GM21447 (cell line): ENCODE results near the gene SH3RF2.
"Not testable (repeated sequence)": the region's sequence is repeated elsewhere in the genome, so short reads cannot be mapped to it uniquely, and the experiment has no call there.

ENCODE experiments used
- ATAC-seq: cut with Tn5 transposase; IDR thresholded peaks from one replicate; pipeline ENCODE4 v1.9.1; 2021; ENCODE audit not compliant: unreplicated experiment

SH3RF2 gene

DNA sequence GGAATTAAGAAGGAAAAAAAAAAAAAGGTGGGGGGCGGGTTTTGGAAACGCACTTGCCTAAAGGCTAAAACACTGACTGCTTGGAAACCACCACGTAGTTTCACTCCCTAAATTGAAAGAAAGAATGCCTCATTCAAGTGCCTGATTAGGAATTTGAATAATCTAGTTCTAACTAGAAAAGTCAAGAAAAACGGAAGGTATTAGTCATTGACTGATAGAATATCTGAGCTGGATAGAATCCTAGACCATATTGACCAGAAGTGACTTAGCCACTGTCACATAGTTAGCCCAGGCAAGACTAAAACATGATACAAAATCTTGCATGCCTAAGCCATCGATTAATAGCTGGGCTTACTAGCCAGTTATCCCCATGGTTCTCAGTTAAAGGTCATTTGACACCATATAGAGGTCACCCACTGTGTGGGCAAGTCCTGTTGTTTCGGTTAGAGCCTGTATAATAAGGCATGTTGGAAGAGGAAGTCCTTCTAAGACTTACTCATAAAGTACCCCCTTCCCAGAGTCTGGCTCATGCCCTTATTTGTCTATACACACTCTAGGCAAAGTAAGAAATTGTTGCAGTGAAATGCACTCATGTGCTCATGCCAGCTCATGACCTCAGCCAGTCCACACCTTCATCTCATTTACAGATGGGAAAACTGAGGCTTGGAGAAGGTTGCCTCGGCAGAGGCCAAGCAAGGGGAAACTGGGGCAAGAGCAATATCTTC, 40.2 kb downstream of the SH3RF2 start:
- ATAC-seq: peak; percentile 66

DNA sequence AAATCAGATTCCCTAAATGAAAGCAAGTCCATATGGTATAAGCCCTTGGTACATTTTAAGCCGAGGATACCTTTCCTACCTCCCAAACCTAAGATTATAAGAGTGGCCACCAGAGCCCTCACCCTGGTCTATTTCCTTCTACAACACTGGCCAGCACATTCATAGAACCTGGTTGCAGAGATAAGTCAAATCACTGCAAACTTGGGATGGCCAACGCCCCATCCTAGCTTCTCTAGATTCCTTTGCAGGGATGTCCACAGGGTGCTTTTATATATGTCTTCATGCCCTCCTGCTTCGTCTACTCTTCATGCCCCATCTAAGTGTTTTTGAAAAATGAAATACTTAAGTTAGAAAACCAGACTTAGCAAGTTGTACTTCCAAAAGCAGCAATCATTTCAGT, 41.8 kb downstream of the SH3RF2 start:
- no peak for ATAC-seq

DNA sequence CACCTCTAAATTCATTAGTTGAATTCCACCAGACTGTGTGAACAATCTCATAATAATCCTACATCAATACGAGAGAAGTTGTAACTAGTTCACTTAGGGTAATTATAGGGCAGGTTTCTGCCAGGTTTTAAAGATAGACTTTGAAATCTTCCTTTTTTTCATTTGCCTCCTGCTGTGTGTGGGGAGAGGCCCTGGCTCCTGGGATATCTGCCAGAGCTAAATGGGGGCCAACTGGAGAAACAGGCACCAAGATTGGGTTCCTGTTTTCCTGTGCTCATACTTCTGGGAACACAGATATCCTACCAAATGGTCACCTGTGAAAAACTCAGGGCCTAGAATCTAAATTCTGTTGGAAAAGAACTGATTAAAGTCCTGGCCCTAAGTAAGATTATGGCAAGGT, 42.3 kb downstream of the SH3RF2 start:
- no peak for ATAC-seq

DNA sequence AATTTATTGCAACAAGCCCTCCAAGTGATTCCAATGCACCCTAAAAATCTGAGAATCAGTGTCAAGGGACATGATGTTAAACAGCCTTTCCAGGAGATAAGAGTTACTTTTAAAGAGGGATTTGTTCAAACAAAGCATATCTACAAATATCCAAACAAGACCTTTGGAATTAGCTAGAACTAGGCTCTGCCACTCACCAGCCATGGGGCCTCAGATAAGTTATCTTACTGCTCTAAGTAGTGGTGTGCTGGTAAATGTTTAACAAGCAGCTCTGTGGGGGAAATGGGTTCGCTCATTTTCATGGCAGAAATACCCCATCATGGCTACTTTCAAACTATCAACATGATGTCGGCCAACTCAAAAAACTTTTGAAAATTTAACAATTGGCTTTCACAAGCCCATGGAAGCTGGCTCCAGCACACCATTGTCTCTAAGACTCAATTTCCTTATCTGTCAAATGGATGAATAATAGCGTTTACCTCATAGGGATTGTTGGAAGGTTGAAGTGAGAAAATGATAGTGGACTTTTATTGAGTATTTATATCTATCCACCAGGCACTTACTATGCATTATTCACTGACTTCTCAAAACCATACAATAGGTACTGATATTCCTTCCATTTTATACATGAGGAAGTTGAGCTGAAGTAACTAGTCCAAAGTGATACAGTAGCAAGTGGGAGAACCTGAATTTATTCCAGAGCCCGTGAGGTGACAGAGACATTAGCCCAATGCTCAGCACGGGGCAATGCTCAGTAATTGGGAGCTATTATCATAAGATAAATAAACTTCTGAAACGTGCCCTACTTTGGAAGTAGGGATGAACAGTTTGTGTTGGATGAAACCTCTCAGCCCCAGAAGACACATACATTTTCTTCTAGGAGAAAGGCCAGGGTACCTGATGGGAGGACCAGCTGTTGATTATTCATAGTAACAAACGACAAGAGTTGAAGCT, 43.2 kb downstream of the SH3RF2 start:
- ATAC-seq: no peak

DNA sequence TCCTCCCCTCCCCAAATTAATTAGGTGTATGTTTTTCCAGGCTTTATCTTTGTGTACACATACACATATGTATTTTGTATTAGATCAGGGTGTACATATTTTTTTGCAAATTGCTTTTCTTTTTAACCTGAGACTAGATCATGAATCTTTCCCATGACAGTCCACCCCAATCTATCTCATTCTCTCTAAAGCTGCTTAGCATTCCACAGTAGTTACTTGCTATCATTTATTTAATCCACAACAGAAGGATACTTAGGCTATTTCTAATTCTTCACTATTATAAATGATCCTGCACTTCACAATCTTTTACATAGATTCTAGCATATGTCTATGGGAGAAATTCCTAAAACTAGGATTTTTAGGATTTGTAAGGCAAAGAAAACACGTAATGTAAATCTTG, 43.9 kb downstream of the SH3RF2 start:
- no peak for ATAC-seq

DNA sequence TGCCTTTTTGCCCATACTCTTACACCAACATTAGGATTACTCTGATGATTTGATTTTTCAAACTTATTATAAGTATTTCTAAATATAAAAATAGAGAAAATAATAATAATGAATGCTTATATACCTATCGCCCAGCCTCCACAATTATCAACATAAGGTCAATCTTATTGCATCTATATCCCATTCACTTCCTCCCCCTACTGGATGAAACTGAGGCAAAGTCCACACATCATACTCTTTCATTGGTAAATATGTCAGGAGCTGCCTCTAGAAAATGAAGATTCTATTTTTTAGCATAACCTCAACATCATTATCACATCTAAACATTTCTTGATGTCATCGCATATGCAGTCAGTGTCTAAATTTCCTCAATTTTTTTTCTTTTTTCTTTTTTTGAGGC, 44.3 kb downstream of the SH3RF2 start:
- ATAC-seq: no peak

DNA sequence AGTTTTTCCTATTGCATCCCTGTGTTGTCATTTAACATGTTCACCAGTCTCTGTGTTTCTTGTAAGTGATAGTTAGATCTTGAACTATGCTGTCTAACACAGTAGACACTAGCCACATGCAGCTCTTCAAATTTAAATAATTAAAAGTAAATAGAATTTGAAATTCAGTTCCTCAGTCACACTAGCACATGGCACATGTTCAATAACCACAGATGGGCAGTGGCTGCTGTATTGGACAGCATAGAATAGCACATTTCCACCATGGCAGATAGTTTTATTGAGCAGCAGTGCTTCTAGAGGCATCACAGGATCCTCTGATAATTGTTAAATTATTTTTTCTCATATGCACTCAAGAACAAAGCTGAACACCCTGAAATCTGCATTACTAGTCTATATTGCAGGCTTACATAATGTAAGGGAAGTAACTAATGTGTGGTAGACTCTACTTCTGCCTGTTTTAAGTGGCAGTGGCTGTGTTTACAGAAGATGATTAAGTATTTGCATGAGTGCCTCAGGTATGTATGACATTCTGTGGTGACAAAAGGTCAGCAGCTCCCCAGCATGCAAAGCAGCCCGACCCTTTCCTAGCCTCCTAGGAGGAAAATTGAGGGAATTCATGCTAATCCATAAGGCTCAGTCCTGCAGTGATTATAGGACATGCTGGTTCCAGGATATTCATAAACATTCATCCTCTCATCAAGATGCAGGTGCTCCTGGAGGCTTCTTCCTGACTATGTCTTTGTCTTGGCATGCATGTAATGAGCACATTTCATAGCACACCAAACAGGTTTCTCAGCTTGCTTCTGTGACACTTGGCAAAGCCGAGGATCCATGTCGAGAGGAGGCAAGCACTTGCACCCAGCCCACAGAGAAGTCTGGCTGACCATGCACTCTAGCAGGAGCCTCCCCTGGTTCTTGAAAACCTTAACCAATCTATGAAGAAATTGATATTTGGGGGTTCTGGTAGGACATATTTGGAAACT, 45.5 kb downstream of the SH3RF2 start:
- no peak for ATAC-seq

DNA sequence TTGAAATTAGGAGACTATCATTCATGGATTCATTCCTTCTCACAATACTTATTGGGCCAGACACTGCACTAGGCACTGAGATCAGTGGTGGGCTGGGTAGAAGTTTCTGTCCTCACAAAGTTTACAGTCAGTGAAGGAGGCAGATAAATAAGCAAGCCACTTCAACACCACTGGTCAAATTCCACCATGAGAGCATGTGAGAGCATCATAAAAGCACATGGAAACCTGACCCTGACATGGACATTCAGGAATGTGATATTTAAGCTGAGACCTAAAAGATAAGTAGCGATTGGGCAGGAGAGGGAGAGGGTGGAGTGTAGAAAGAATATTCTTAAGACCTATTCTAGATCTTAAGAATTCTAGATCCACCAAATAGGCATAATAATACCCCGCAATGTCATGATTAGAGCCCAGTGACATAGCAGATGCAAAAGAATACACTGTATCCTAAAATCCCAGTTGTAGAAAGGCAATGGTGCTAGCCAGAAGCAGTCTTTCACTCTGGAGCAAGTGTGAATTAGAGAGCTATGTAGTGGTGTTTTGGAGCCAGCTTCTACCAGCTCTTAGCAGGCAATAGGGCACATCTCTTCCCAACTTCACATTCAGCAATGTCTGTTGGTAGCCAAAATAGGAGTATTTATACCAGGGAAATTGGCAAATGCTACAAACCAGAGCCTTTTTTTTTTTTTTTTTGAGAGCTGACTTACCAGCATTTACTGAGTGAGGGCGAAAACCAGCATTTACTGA, 46.4 kb downstream of the SH3RF2 start:
- no peak for ATAC-seq

DNA sequence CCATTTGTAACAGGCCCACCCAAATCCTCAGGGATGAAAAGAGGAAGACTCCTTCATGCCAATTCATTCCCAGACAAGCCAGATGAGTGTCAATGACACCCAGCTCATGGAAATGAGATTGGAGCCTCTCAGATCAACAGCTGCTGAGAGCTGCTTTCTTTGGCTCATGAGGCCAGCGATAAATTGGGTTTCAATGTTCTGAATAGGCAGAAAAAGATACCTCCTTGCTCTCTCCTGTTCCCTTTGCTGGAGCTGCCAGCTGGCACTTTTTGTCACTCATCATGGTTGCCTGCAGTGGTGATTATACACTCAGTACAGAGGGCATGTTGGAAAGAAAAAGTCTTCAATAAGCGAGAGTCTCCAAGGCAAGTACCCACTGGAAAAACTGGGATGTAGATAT, 47.1 kb downstream of the SH3RF2 start:
- no peak for ATAC-seq

DNA sequence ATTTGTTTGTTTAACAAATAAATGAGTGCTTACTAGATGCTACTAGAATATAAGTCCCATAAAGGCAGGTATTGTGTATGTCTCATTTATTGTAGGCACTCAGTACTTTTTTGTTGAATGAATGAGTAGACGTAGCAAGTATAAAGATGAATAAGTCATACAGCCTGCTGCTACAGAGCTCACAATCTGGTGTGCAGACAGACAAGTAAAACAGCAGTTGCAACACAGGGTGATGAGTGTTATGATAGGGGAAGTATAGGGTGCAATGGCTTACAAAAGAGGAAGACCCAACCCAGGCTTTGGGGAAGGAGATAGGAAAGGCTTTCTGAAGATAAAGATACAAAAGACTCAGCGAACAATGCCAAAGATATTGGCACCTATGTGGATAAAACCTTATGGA, 47.7 kb downstream of the SH3RF2 start:
- ATAC-seq: no peak

DNA sequence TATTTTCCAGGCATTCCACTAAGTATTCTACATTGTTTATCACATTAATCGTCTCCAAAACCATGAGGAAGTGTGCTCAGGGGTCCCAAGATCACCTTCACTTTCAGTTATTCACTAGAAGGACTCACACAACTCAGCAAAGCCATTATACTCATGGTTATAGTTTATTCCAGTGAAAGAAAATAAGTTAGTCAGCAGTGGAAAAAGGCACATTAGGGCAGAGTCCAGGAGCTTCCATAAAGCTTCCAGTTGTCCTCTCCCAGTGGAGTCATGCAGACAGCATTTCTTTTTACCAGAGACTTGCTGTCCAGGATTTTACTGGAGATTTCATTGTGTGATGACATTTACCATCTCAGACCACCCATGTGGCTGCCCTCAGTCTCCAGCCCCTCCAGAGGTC, 51.5 kb downstream of the SH3RF2 start:
- ATAC-seq: no peak

DNA sequence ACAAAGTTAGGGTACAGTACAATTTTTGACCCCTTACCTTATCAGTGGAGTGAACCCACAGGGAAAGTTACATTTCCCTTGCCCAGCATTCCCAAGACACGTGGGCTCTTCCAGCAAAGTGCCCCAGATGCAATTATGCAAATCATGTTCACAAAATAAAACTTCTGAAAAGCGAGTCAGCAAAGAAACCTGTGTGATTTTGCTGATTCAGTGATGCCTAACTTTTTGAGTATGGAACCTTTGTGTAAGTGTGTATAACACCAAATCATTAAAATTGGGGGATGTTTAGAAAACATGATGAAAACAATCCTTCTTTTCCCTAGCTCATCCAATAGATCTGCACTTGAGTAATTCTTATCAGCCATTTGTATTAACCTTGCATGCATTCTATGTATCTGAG, 52.6 kb downstream of the SH3RF2 start:
- ATAC-seq: no peak

DNA sequence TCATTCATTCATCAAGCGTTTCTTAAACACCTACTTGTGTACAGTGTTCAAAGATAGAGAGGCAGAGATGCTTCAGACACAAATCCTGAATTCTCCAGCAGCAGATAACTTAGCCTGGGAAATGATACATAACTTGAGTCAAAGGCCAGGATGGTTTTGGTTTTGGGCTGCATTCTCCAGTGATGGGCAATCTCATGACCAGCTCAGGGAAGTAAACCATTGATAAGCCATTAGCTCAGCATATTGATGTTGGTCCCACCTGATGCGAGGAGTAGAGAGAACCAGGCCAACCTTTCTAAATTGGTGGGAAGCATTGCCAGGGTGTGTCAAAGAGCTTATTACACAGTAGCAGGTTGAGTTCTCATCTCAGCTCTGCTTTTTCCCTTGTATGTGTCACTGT, 53.0 kb downstream of the SH3RF2 start:
- ATAC-seq: no peak

DNA sequence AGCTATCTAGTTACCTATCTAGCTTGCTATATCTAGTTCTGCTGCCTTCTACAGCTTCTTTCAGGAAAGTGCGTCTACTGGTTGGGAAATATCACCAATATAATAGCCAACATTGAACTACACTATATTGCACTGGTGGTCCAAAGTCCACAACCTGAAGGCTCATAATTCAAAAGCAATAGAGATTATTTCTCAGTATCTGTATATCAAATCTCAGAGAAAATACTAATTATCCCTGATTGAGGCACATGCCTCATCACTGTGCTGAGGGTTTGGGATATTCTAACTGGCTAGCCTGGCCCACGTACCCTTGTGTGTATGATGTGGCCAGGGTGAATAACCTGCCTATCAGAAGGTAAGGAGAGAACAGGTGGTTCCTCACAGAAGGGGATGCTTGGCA, 53.8 kb downstream of the SH3RF2 start:
- ATAC-seq: no peak

DNA sequence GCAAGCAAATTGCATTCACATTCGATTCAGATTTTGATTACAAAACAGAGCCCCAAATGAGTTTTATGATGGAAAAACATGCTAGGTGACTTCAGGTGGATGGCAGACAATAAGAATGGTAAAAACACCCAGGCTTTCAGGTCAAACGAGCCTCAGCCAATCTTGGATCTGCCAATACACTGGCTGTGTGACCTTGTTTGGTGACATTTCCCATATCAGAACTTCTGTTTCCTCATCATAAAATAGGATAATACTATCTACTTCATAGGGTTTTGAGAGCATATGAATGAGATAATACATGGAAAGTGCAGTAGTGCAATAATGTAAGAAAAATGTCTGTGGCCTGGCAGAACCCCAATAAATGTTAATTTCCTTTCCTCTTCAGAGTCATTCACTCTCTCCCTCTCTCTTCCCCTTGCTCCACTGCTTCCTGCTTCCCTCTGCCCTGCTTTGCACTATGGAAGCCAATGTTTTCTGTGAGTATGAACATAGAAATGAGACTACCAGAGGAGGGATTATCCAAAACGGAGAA, 54.7 kb downstream of the SH3RF2 start:
- ATAC-seq: no peak

DNA sequence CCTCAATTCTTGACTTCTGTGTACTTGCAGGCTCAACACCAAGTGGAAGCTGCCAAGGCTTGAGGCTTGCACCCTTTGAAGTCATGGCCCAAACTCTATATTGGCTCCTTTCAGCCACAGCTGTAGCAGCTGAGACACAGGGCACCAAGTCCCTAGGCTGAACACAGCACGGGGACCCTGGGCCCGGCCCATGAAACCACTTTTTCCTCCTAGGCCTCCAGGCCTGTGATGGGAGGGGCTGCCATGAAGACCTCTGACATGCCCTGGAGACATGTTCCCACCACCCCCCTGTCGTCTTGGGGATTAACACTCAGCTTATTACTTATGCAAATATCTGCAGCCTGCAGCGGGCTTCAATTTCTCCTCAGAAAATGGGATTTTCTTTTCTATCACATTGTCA, 57.2 kb downstream of the SH3RF2 start:
- ATAC-seq: not testable (repeated sequence)

DNA sequence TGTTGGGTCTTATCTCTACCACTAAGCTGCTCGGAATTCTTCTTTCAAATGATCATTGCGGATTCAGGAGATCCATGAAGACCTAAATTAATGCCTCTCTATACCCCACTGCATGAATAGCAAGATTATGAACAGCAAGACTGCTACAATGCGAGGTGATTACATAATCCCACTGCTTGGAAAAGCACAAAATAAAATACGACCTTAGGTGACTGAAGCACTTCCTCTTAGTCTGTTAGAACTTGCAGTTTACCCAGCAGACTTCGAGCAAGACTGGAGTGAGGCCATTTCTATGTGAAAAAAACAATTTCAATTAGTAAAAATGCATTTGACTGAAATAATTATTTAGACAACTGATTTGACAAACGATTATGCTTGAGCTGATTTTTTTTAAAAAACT, 59.8 kb downstream of the SH3RF2 start:
- ATAC-seq: no peak

DNA sequence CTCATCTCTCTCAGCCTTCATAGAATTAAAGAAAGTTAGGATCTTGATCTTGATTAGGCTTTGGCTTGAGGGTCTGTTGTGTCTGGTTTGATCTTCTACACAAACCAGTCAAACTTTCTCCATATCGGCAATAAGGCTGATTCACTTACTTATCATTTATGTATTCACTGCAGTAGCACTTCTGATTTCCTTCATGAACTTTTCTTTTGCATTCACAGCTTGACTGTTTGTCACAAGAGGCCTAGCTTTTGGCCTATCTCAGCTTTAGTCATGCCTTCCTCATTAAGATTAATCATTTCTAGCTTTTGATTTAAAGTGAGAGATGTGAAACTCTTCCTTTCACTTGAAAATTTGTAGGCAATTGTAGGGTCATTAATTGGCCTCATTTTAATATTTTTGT, 62.8 kb downstream of the SH3RF2 start:
- ATAC-seq: no peak

DNA sequence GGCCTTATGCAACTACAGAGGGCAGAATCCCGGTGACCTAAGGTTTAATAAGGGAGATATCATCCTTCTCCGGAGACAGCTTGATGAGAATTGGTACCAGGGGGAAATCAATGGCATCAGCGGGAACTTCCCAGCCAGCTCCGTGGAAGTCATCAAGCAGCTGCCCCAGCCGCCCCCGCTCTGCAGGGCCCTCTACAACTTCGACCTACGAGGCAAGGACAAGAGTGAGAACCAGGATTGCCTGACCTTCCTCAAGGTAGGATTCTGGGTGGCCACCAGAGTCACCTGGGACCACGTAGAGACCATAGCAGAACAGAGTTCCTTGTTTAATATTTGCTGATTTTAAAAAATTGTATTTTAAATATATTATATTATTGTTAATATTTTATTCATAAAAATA, 63.7 kb downstream of the SH3RF2 start:
- ATAC-seq: no peak

DNA sequence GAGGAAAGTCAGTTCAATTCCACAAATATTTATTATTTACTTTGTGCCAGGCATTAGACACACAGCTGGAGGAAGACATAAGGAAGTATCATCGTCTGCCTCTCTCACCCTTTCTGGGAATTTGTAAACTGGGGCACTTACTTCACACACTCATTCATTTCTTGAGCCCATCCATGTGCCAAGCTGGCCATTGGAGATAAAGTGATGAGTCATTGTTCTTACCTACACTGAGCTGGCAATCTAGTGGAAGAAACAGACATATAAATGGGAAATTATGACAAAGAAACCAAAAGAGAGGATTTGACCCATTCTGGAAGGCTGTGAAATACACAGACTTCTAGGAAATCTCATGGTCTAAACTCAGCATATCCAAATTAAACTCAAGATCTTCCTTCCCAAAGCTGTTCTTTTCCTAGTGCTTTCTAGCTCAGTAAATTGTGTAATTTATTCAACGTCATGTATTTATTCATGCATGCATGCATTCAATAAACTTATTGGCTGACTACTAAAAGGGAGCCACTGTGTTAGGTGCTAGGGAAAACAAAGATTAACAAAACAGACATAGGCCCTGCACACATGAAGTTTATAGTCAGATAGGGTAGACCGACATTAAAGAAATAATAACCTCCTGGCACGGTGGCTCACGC, 65.3 kb downstream of the SH3RF2 start:
- no peak for ATAC-seq
